Measurements from ENCODE around the gene NAIF1.
A peak's percentile ranks its signal among the peaks of the same experiment; 100 is the strongest.

NAIF1 gene

DNA sequence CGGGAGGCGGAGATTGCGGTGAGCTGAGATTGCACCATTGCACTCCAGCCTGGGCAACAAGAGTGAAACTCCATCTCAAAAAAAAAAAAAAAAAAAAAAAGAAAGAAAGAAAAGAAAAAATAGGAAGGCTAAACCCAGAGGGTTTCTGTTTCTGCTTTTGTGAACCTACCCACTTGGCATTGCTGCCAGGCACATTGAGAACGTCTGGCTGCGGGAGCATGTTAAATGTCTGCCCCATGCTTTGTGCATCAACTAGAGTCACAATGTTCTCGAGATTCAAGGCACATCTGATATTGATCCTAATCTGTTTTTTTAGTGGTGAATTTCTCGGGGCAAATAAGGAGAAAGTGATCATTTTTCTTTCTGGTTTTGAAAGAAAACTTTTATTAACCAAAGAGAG is 3.8 kb upstream of the NAIF1 start:
- TF ChIP-seq FOXP2 (optimal IDR thresholded peaks at IDR 0.05; ENCODE audit: borderline replicate concordance, extremely low read depth, extremely low read length, insufficient read depth) (no peak), POLR2AphosphoS5 (IDR thresholded peaks at IDR 0.05; ENCODE audit: low read depth, low read length) (no peak)

GRCh38 chr9:128068386-128069205 is 1.5 kb upstream of the NAIF1 start:
- TF ChIP-seq FOXP2 (optimal IDR thresholded peaks at IDR 0.05; ENCODE audit: borderline replicate concordance, extremely low read depth, extremely low read length, insufficient read depth) = peak; percentile 29
- TF ChIP-seq, protein P1, sequence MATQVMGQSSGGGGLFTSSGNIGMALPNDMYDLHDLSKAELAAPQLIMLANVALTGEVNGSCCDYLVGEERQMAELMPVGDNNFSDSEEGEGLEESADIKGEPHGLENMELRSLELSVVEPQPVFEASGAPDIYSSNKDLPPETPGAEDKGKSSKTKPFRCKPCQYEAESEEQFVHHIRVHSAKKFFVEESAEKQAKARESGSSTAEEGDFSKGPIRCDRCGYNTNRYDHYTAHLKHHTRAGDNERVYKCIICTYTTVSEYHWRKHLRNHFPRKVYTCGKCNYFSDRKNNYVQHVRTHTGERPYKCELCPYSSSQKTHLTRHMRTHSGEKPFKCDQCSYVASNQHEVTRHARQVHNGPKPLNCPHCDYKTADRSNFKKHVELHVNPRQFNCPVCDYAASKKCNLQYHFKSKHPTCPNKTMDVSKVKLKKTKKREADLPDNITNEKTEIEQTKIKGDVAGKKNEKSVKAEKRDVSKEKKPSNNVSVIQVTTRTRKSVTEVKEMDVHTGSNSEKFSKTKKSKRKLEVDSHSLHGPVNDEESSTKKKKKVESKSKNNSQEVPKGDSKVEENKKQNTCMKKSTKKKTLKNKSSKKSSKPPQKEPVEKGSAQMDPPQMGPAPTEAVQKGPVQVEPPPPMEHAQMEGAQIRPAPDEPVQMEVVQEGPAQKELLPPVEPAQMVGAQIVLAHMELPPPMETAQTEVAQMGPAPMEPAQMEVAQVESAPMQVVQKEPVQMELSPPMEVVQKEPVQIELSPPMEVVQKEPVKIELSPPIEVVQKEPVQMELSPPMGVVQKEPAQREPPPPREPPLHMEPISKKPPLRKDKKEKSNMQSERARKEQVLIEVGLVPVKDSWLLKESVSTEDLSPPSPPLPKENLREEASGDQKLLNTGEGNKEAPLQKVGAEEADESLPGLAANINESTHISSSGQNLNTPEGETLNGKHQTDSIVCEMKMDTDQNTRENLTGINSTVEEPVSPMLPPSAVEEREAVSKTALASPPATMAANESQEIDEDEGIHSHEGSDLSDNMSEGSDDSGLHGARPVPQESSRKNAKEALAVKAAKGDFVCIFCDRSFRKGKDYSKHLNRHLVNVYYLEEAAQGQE (IDR thresholded peaks at IDR 0.05; ENCODE audit: insufficient read depth in 1 of 2, low read depth in 2 of 2, low read length in 2 of 2) = no peak
- TF ChIP-seq SIN3A (IDR thresholded peaks at IDR 0.05; ENCODE audit: borderline replicate concordance, insufficient read depth, low read length) = no peak

- TF ChIP-seq TAF1 (IDR thresholded peaks at IDR 0.05; ENCODE audit: borderline replicate concordance, insufficient read depth, low read length) (peak; percentile 80), POLR2AphosphoS5 (IDR thresholded peaks at IDR 0.05; ENCODE audit: low read depth, low read length) (peak; percentile 75), FOXP2 (optimal IDR thresholded peaks at IDR 0.05; ENCODE audit: borderline replicate concordance, extremely low read depth, extremely low read length, insufficient read depth) (peak; percentile 58), SIN3A (IDR thresholded peaks at IDR 0.05; ENCODE audit: borderline replicate concordance, insufficient read depth, low read length) (no peak)
- TF ChIP-seq, protein P1 (IDR thresholded peaks at IDR 0.05; ENCODE audit: insufficient read depth in 1 of 2, low read depth in 2 of 2, low read length in 2 of 2) = no peak
These were observed 695 bp upstream of the NAIF1 start, which contains the start of gene SLC25A25 for GRCh38 chr9:128067645-128068385. SLC25A25 (plus strand) TSS chr9:128068232; CDS start chr9:128068320, 88 bp downstream.

DNA sequence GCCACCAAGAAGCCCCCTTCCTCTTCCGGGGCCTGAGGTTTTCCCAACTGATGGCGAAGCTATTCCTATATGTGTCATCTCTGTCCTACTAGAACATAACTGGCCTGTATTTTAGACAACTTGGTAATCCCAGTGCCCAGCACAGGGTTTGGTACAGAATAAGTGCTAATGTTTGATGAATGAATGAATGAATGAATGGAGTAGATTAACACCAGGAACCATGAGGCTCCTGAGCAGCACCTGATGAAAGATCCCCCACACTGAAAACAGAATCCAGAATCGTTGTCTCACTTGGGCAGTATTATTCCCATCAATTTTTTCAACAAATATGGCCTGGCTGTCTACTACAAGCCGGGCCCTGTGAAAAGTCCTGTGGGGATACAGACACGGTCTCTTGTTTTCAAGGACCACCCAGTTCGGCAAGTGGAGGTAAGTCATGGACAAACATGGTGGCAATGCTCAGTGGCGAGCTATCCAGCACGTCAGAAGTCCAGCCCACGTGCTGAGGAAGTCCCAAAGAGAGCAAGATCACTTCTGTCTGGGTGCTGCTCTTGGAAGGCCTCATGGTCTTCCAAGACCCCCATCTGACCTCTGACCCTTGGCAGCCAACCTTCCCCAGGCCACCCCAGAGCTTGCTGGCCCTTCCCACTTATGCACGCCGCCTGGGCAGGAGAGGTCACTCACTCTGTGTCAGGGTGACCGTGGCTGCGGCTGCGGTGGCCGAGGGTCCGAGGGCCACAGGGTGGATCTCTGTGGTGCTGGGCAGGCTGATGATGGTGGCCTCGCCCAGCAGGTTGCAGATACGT is 1.0 kb downstream of the NAIF1 start:
- TF ChIP-seq POLR2AphosphoS5 (IDR thresholded peaks at IDR 0.05; ENCODE audit: low read depth, low read length) = no peak
- TF ChIP-seq, protein P1 (IDR thresholded peaks at IDR 0.05; ENCODE audit: insufficient read depth in 1 of 2, low read depth in 2 of 2, low read length in 2 of 2) = no peak
- no peak for TF ChIP-seq TAF1 (IDR thresholded peaks at IDR 0.05; ENCODE audit: borderline replicate concordance, insufficient read depth, low read length)
- TF ChIP-seq FOXP2 (optimal IDR thresholded peaks at IDR 0.05; ENCODE audit: borderline replicate concordance, extremely low read depth, extremely low read length, insufficient read depth) = no peak
- no peak for TF ChIP-seq SIN3A (IDR thresholded peaks at IDR 0.05; ENCODE audit: borderline replicate concordance, insufficient read depth, low read length)

Data from PFSK-1 (cell line).